ENCODE measurements around the gene PCDHGA2.

The PCDHGA2 gene

DNA sequence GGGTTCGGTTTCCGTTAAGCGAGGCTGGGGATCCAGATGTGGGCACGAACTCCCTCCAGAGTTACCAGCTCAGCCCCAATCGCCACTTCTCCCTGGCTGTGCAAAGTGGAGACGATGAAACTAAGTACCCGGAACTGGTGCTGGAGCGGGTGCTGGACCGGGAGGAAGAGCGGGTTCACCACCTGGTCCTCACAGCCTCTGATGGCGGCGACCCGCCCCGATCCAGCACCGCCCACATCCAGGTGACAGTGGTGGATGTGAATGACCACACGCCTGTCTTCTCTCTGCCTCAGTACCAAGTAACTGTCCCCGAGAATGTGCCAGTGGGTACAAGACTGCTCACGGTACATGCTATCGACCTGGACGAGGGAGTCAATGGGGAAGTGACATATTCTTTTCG lies 44.8 kb downstream of the PCDHGA2 start:
- DNase-seq (ENCODE audit: low spot score): no peak

GRCh38 chr5:141384471-141385267 lies 46.1 kb downstream of the PCDHGA2 start:
- DNase-seq (ENCODE audit: low spot score): no peak

DNA sequence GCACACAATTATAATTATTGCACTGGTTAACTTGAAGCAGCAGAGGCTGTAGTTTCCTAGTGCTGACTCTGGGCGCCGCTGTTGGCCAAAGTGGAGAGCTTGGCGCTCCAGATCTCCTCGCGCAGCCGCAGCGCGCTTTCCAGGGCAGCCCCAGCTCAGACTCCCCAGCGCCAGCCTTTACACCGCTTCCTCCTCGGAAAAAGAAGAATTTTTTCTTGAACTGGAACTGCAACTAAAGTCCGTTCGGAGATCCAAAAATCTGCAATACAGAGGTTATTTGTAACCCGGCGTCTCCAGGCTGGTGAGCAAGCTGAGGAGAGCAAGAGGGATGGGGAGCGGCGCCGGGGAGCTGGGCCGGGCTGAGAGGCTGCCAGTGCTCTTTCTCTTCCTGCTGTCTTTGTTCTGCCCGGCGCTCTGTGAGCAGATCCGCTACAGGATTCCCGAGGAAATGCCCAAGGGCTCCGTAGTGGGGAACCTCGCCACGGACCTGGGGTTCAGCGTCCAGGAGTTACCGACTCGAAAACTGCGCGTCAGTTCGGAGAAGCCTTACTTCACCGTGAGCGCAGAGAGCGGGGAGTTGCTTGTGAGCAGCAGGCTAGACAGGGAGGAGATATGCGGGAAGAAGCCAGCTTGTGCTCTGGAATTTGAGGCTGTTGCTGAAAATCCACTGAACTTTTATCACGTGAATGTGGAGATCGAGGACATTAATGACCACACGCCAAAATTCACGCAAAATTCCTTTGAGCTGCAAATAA lies 49.2 kb downstream of the PCDHGA2 start, which contains the start of gene PCDHGB4:
PCDHGB4 (plus strand) TSS at position 142 of the 755 bp plus-strand sequence; CDS start at position 329, 187 bp downstream.
- peak; percentile 57 for DNase-seq (ENCODE audit: low spot score)

DNA sequence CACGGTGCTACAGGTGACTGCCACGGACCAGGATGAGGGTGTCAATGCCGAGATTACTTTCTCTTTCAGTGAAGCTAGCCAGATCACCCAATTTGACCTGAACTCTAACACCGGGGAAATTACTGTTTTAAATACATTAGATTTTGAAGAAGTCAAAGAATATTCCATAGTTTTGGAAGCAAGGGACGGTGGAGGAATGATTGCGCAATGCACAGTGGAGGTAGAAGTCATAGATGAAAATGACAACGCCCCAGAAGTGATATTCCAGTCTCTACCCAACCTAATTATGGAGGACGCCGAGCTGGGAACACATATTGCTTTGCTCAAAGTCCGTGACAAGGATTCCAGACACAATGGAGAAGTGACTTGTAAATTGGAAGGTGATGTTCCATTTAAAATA lies 50.1 kb downstream of the PCDHGA2 start:
- DNase-seq (ENCODE audit: low spot score): no peak

- DNase-seq (ENCODE audit: low spot score): no peak
These were observed 50.8 kb downstream of the PCDHGA2 start for GRCh38 chr5:141389153-141390042.

GRCh38 chr5:141392429-141393198 lies 54.1 kb downstream of the PCDHGA2 start, which contains the start of gene PCDHGA8:
Gene PCDHGA8, plus strand, starts transcription at chr5:141392633. Its CDS starts 181 bp downstream, at chr5:141392814.
- DNase-seq (ENCODE audit: low spot score): peak; percentile 15
